ENCODE results near the gene L3MBTL2. TPM values are rescaled to one million over a fixed set of nuclear protein-coding genes. Genes with fewer than 3 reads are reported as not detected.

L3MBTL2 gene
- total RNA-seq, 1 donor from 2014 or later, result 41.4 TPM

DNA sequence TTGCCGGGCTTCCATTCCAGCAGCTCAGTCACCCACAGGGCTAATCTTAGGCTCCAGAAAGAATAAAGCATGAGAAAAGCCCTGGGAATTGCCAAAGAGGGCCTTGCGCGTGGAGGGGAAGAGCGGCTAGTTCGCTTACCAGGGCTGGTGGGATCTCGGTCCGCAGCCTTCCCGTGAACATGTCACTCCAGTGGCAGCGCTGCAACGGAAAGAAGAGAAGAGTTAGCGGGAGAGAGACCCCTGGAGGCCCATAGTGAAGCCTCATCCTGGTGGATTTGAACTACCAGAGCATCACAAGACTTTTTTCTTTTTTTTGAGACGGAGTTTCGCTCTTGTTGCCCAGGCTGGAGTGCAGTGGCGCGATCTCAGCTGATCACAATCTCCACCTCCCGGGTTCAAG lies 62.8 kb downstream of the L3MBTL2 start:
- intact Hi-C loops (cut with micrococcal nuclease), result no loop called here

DNA sequence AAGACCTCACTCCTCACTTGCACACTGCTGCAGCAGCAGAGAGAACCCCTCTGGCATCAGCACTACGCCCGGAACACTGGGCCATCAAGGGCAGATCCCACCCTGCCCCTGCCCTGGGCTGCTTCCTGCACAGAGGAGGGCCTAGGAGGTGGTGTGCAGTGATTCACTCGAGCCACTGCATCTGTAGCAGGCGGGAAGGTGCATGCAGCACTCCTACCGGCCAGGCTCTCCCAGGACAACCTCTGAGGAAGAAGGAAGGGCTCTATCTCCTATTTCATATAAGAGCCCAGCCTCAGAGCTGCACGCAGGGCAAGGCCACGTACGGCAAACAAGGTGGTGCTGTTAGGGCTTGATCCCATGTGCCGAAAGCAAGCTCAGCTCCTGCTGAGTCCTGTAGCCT lies 66.7 kb downstream of the L3MBTL2 start:
- intact Hi-C loops (cut with micrococcal nuclease), result no loop called here

DNA sequence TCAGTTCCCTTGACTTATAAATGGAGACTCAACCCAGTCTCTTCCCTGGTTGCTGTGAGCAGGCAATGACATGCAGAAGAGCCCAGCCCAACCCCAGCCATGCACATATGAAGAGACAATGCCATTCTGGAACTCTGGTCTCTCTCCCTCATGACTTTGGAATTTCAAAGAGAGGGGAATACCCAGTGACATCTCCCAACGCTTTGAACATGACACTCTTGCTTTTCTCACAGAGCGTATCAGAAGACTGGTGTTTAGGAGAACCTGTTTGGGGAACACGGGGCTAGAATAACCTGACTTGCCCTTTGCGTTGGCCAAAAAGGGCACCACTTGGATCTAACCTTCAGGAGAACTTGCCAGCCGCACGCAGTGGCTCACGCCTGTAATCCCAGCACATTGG lies 68.0 kb downstream of the L3MBTL2 start:
- intact Hi-C loops (cut with micrococcal nuclease), result no loop called here

DNA sequence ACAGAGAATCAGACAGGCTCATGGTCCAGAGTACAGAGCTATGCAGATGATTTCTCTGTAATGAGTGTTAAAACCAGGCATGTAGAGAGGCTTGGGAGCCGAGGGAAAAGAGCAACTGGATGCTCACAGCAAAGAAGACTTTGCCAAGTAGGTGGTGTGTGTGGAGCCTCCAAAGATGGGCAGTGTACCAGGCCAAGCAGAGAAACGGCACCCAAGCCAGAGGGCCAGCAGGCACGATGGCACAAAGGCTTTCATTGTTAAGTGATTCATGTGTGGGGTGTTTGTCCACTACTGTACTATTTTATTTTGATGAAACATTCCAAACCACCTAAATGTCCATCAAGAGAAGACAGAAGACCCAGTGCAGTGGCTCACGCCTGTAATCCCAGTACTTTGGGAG lies 69.7 kb downstream of the L3MBTL2 start:
- intact Hi-C loops (cut with micrococcal nuclease), result no loop called here

DNA sequence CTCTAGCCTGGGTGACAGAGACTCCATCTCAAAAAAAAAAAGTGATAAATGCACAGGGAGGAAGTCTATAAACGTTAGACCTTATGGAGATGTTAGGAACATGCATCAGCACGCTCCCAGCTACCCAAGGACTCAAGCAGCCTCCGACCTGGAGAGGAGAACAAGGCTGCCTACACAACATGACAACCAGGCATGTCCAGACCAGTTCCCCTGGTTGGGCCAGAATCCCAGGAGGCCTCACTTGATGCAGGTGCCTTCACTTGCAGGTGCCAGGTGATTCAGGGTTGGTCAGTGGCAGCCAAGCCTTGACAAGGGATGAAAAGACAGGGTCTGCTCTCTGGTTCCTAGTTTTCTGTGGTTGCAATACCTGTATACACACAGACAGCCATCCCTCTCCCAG lies 75.0 kb downstream of the L3MBTL2 start:
- intact Hi-C loops (cut with micrococcal nuclease), result no loop called here

DNA sequence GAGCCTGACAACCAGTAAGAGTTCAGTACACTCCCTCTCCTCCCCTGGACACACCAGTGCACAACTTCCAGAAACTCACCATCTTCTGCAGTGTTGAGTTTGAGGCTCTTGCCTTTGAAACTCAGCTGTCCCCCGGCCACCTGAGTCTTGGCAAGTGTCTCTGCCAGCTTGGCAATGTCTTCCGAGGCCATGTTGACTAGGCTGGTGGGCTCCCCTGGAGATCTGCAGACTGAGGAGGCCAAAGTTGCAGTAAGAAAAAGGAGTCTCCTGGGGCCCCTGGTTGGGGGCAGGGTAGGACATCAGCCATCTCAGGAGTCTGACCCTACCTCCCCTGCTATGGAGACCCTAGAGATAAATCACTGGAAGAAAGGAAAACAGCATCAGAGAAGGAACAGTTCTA lies 75.7 kb downstream of the L3MBTL2 start:
- intact Hi-C loops (cut with micrococcal nuclease), result no loop called here

Other genes with a start within 250 kb of the L3MBTL2 start
- 91.1 and 94.8 TPM in 2 replicates for gene EP300, start 112.7 kb upstream of the L3MBTL2 start, total RNA-seq
- 0.24 and 0.27 TPM in 2 replicates for gene CHADL, start 35.6 kb downstream of the L3MBTL2 start, total RNA-seq
- 98.8 and 100 TPM in 2 replicates for gene RANGAP1, start 80.9 kb downstream of the L3MBTL2 start, total RNA-seq
- gene ZC3H7B, start 96.2 kb downstream of the L3MBTL2 start, total RNA-seq, result 77.1 and 80.4 TPM in 2 replicates
- gene TEF, start 176.6 kb downstream of the L3MBTL2 start, total RNA-seq, result 3.8 and 4.4 TPM in 2 replicates
- 41.1 and 41.2 TPM in 2 replicates for gene TOB2, start 241.5 kb downstream of the L3MBTL2 start, total RNA-seq